HG02642 (cell line): Measurements from ENCODE around the gene APP.
"Not testable (repeated sequence)": the region's sequence is repeated elsewhere in the genome, so short reads cannot be mapped to it uniquely, and the experiment has no call there.

ENCODE experiments used
- ATAC-seq: cut with Tn5 transposase; IDR thresholded peaks from one replicate; pipeline ENCODE4 v1.9.1; 2021; ENCODE audit warnings: mild to moderate bottlenecking; ENCODE audit not compliant: unreplicated experiment, poor library complexity

The APP gene

DNA sequence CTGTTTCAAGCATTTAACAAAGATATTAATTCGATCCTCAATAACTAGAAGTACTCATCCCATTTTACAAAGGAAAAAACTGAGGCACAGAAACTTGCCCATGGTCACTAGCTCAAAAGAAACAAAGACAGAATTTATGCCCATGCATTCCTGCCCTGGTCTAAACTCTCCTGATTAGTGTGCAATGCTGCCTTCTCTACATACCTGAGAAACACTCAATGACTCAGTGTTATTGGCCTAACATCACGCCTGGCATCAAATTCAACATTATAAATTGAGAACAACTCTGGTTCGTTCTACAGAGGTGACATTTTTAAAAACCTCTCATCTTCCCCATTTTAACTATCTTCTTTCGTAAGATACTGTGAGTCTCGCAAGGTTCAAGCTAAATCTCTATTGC, 5.2 kb downstream of the APP start:
- ATAC-seq = no peak

GRCh38 chr21:26164311-26164710, 6.3 kb downstream of the APP start:
- ATAC-seq = no peak

DNA sequence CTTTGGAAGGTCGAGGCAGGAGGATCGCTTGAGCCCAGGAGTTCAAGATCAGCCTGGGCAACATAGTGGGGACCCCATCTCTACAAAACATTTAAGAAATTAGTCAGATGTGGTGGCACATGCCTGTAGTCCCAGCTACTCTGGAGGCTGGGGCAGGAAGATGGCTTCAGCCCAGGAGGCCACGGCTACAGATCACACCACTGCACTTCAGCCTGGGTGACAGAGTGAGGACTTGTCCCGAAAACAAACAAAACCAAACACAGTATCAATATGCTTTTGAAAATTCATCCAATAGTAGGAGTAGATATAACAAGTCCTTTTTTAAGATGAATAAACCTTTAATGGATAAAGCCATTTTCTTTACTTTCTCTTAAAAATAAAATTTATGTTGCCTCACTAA, 8.5 kb downstream of the APP start:
- no peak for ATAC-seq

GRCh38 chr21:26159869-26160268, 10.7 kb downstream of the APP start:
- ATAC-seq = no peak

DNA sequence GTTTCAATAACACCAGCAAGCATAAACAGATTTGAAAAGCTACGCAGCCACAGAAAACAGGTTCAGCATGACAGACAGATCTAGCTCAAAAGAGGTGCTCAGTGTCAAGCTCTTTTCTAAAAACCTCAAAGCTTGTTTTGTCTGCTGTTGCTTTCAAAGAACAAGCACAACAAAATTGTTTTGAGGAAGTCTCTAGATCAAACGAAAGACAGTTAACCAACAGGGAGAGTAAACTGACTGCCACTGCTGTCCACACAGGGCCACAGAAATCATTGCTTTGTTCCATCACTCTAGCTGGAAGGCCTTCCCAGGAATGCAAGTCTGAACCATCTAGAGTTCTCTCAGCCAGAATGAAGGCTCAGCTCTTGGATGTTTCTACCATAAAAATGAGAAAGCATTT, 12.8 kb downstream of the APP start:
- ATAC-seq = no peak

DNA sequence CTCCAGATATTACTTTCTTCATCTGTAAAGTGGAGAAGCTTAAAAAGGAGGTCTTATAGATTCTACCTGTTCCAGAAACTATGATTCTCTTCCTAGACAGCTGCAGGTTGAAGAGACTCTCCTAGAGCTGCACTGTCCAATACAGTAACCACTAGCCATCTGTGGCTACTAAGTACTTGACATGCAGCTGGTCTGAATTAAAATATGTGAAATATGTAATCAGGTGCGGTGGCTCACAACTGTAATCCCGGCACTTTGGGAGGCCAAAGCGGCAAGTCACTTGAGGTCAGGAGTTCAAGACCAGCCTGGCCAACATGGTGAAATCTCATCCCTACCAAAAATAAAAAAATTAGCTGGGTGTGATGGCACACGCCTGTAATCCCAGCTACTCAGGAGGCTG, 15.8 kb downstream of the APP start:
- ATAC-seq = no peak

DNA sequence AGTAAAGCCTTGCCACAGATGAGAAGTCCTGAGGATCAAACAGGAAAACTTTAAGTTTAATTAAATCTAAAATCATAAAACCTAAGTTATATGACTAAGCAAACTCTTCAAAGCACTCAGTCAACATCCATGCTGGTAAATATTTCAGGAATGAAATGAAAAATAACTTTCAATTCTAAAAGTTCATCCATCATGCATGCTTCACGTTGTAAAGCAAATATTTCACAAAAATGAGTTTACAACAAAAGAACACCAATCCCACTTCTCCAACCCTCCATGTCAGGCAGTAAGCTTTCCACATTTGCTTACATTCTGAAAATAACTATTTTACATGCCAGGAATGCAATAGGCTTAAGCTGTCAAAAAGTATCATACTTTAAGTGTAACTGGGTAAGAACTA, 16.8 kb downstream of the APP start:
- no peak for ATAC-seq

DNA sequence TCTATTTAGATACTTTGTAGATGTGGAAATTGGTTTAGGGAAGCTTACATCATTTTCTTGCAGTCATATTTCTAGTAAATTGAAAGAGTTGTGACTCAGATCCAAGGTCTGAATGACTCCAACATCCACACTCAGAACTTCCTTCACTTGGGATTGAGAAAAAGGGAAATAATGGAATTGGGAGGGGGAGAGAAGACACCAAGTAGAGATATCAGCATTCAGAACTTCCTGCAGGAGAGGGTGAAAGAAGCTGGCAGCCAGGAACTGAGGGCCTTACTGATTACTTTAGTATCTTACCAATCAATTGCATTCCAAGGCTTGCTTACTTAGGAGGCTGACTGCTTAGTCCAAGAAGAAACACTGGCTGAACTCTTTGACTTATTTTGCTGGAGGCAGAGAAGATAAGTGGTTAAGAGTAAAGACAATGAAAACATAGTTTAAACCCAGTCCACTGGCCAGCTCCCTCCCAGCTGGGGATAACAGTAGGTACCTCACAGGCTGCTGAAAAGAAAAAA, 21.7 kb downstream of the APP start:
- ATAC-seq = no peak

DNA sequence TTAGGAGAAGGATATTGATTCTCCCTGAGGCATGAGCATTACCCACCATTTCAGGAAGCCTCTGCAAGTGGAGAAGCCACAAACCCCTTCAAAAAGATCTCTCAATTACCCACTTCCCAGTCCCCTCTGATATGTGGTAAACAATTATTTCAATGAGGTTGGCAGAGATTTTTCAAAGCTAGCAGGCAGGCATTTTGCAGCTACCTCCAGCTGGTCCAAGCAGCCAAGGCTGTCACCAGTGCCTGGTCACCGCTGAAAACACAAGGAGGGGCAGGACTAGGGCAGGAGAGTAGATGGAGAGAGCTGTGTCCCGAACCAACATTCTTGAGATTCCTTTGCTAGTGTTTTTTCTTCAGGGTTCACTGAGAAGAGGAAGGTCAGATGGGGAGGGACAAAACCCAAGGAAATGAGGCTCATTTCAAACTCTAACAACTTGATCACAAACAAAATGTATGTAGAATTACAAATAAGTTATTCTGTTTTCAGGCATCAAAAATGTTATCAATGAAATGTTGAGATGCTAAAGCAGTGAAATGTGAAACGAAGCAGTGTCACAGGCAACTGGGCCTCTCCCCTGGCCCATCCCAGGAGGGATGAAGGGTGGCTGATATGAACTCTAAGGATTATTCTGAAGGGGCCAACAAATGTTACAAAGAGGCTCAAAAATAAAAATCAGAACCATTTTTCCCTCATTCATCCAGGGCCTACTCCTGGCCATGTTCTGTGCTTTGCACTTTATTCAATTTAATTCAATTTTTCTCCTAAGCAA, 22.3 kb downstream of the APP start:
- no peak for ATAC-seq

- no peak for ATAC-seq
These were observed 23.0 kb downstream of the APP start for GRCh38 chr21:26147535-26147934.

- no peak for ATAC-seq
These were observed 23.9 kb downstream of the APP start for GRCh38 chr21:26146681-26147080.

DNA sequence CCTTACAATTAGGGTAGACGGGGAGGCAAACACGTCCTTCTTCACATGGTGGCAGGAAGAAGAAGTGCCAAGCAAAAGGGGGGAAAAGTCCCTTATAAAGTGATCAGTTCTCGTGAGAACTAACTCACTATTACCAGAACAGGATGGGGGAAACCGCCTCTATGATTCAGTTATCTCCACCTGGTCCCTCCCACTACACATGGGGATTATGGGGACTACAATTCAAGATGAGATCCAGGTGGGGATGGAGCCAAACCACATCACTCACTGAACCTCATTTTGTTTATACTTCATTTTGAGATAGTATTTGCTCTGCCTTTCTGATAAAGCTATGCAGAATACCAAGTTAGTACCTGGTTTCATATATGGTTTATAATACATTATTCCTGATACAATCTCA, 26.5 kb downstream of the APP start:
- ATAC-seq = no peak

DNA sequence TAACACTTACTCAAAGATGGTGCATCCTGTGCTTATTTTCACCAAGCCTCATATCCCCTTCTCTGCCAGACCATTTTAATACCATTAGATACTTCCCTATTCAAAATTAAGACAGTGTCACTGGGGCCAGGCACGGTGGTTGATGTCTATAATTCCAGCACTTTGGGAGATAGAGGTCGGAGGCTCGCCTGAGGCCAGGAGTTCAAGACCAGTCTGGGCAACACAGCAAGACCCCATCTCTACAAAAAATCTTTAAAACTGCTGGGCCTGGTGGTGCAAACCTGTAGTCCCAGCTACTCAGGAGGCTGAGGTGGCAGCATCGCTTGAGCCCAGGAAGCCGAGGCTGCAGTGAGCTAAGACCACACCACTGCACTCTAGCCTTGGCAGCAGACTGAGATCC, 28.2 kb downstream of the APP start:
- no peak for ATAC-seq

DNA sequence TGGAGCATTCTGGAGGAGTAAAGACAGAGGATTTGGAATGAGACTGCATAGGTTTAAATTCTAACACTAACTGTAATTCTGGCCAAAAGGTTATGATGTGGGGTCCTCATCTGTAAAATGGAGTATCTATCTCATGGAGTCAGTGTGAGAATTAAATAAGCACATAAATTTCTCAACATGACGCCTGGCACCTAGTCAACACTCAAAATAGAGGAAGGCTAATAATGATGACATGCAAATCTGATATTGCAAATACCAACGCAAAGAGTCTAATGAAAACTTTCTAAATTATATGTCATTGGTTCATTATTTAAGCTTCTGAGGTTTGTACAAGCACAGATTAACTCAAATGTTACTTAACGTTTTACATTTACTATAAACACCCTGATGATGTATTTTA, 29.6 kb downstream of the APP start:
- no peak for ATAC-seq

GRCh38 chr21:26140164-26140579, 30.4 kb downstream of the APP start:
- ATAC-seq = no peak

DNA sequence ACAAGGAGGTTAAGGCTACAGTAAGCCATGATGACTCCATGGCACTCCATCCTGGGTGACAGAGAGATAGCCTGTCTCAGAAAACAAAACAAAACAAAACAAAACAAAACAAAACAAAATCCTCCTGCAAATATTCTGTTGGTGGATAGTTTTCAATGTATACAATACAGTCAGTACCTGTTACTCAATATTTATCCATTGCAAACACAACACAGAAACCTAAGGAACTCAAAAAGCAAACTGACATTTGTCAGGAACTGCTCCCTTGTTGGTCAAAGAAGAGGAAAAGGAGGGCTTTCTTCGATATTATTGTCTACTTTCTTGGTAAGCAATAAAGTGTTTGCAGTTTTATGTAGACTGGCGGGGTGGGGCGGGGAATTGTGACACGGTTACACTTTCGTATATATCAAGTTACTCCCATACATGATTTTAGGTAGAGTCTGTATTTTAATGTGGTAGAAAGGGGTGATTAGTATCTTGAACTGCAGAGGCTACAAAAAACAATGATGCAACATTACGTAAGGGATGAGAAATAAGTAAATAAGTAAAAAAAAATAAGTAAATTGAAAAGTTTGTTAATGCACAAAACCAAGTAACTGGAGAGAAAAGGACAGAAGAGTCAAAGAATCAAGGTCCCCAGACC, 31.8 kb downstream of the APP start:
- no peak for ATAC-seq

GRCh38 chr21:26137379-26138060, 33.0 kb downstream of the APP start:
- ATAC-seq = no peak

GRCh38 chr21:26136671-26137070, 33.9 kb downstream of the APP start:
- peak; percentile 97 for ATAC-seq

DNA sequence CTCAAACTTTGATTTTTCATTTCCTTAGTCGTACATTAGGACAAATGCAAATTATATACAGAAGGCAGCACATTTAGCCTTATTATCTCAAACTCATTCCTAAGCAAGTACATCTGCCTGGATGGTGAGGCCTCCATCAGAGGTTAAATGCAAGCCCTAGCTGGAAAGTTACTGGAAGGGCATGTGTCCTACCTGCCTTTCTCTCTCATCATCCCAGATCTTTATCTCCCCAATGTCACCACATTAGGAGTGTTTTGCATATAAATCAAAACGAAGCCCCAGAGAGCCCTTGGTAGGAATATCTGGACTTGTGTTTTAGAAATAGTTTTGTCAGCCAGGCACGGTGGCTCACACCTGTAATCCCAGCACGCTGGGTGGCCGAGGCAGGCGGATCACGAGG, 35.0 kb downstream of the APP start:
- ATAC-seq = no peak

- ATAC-seq = no peak
These were observed 39.0 kb downstream of the APP start for GRCh38 chr21:26131554-26131953.

DNA sequence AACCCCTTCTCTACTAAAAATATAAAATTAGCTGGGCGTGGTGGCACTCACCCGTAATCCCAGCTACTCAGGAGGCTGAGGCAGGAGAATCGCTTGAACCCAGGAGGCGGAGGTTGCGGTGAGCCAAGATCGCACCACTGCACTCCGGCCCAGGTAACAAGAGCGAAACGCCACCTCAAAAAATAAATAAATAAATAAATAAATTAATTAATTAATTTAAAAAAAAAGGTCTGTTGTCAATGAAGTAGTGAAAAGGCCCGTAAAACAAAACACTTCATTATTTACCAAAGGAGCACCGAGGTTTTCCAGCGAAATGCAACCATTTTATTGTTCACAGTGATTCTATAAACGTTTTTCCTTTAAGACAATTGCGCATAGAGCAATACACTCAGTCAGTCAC, 39.5 kb downstream of the APP start:
- not testable (repeated sequence) for ATAC-seq
